NB4 (cell line): Measurements from ENCODE around the gene FRAS1.
"Not testable (repeated sequence)": the region's sequence is repeated elsewhere in the genome, so short reads cannot be mapped to it uniquely, and the experiment has no call there.

ENCODE experiments used
- DNase-seq: peaks from one replicate; pipeline ENCODE4 v3.0.0; 2010; ENCODE audit warnings: low read depth
- H3K4me3 ChIP-seq: one replicate; pipeline ENCODE4 v1.5.1; 2011; ENCODE audit warnings: mild to moderate bottlenecking, low read depth, low read length, moderate library complexity
- CTCF ChIP-seq: IDR thresholded peaks from one replicate; pipeline ENCODE4 v1.5.1; 2012; ENCODE audit warnings: low read depth, low read length
- MAX ChIP-seq: IDR thresholded peaks from 2 replicates; pipeline ENCODE4 v1.6.1; 2011; ENCODE audit warnings: low read depth, low read length
- MYC ChIP-seq: IDR thresholded peaks from 2 replicates; pipeline ENCODE4 v1.6.1; 2011; ENCODE audit warnings: low read depth, low read length
- POLR2A ChIP-seq: IDR thresholded peaks from 2 replicates; pipeline ENCODE4 v1.6.1; 2011; ENCODE audit warnings: mild to moderate bottlenecking; ENCODE audit not compliant: insufficient read length; ENCODE audit errors: extremely low read depth

The FRAS1 gene

DNA sequence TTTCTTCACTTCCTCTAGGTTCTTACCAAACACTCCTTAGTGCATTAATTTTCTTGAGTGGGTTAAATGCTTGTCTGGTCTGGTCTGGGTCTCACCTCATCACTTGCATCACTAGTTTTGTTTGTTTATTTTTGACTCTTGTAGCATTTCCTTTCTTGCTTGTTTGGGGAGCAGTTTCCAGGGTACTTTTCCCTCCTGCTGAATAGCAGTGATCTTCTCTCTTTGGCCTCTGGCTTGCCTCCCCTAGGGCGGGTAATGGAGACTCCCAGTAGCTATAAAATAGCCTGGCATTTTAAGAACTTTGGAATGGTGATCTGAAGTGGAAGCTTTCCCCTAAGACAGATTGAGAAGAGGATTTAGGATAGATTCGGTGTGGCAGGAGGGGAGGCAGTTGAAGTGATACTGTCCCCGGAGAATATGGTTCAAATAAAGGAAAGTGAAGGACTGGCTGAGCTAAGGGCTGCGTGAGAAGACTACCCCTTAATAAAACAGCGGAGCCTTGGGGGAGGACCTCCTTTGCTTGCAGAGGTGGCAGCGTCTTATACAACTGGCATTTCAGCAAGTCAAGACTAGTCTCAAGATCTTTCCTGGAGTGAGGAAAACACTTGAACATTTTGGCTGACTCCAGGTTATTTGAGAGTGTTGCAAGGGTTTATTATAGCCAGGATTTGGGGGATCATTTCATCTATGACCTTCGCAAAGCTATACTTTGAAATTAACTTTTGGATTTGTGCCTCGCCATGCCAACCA lies 190.6 kb downstream of the FRAS1 start:
- DNase-seq = no peak
- TF ChIP-seq POLR2A (no peak), CTCF (no peak), MYC (no peak), MAX (no peak)

GRCh38 chr4:78250500-78250899 lies 193.4 kb downstream of the FRAS1 start:
- H3K4me3 ChIP-seq = no peak overlapping the region
- TF ChIP-seq POLR2A (no peak), CTCF (no peak), MYC (no peak), MAX (no peak)

More for the DNA sequence above, 190.6 kb downstream of the FRAS1 start:
- H3K4me3 ChIP-seq = no peak overlapping the region

DNA sequence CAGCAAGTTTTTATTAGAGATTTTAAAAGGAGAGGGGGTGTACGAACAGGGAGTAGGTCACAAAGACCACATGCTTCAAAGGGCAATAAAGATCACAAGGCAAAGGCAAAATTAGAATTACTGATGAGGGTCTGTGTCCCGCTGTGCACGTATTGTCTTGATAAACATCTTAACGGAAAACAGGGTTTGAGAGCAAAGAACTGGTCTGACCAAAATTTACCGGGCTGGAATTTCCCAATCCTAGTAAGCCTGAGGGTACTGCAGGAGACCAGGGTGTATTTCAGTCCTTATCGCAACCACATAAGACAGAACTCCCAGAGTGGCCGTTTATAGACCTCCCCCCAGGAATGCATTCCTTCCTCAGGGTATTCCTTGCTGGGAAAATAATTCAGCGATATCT lies 195.7 kb downstream of the FRAS1 start:
- DNase-seq, H3K4me3 ChIP-seq: not testable (repeated sequence)

More at GRCh38 chr4:78250500-78250899, 193.4 kb downstream of the FRAS1 start:
- no peak for DNase-seq

DNA sequence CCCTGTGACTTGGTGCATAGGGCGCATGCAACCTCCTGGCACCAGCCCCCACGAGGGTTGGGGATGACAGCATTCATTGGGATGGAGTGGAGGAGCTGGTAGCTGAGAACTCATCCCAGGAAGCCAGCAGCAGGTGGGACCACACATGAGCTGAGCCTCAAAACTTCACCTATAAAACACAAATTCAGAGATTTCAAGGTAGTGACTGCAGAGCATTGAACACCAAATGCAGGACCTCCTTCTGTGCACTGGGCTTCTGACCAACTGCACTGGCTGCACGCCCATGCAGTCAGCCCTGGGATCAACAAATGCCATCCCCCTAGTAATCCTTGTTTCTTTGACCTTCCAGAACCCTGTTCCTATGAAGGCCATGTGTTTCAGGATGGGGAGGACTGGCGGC lies 197.8 kb downstream of the FRAS1 start:
- TF ChIP-seq POLR2A = no peak
- no peak for TF ChIP-seq MAX
- no peak for TF ChIP-seq CTCF
- TF ChIP-seq MYC = no peak
- H3K4me3 ChIP-seq = no peak overlapping the region
- no peak for DNase-seq

GRCh38 chr4:78265006-78265405 lies 207.9 kb downstream of the FRAS1 start:
- TF ChIP-seq MYC = no peak
- no peak for DNase-seq
- no peak overlapping the region for H3K4me3 ChIP-seq

DNA sequence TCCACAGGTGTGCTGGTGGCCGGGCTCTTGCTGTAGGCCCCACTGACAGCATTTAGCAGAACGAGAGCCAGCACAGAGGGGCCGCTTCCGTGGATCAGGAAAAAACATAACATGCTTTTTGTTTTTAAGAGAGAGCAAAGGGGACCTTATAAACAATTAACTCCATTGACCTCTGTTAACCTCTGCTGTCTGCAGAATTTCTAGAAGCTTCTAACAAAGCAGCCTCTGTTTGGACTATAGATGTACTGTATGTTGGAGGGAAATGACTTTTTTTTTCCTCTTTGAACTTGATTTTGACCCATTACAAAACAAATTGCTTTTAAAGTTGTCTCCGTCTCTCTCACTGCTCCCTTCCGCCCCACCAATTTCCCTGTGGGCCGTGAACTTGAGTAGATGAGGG lies 210.7 kb downstream of the FRAS1 start:
- no peak for DNase-seq
- TF ChIP-seq MYC = no peak
- TF ChIP-seq POLR2A = no peak
- no peak overlapping the region for H3K4me3 ChIP-seq

GRCh38 chr4:78268597-78268996 lies 211.5 kb downstream of the FRAS1 start:
- no peak for DNase-seq
- H3K4me3 ChIP-seq = no peak overlapping the region
- no peak for TF ChIP-seq MYC

- DNase-seq, H3K4me3 ChIP-seq: not testable (repeated sequence)
Observed at GRCh38 chr4:78275450-78275849, 218.3 kb downstream of the FRAS1 start.

DNA sequence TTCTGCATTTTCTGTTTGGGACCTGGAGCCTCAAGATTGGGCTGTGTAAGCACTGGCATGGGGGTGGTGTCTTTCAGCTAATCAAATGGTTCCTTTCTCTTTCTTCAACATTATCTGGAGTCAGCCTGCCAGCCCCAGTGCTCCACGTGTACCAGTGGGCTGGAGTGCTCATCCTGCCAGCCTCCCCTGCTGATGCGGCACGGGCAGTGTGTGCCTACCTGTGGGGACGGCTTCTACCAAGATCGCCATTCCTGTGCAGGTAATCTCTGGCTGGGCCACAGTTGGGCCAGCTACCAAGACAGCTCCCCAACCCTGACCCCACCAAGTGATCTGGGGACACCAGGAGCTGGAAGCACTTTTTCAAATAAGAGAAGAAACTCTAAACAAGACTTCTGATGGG lies 229.2 kb downstream of the FRAS1 start:
- no peak overlapping the region for H3K4me3 ChIP-seq
- no peak for DNase-seq
- TF ChIP-seq MYC = no peak
- TF ChIP-seq MAX = no peak
- TF ChIP-seq CTCF = no peak
- TF ChIP-seq POLR2A = no peak
